NCI-H1930 (cell line): ENCODE measurements around the gene NR1I3.
"Not testable (repeated sequence)": the region's sequence is repeated elsewhere in the genome, so short reads cannot be mapped to it uniquely, and the experiment has no call there.

Source experiments
- DNase-seq, 2 experiments: peaks; one replicate each; lab custom pipeline; 2025; lab: John Stamatoyannopoulos, UW

NR1I3 gene, protein sequence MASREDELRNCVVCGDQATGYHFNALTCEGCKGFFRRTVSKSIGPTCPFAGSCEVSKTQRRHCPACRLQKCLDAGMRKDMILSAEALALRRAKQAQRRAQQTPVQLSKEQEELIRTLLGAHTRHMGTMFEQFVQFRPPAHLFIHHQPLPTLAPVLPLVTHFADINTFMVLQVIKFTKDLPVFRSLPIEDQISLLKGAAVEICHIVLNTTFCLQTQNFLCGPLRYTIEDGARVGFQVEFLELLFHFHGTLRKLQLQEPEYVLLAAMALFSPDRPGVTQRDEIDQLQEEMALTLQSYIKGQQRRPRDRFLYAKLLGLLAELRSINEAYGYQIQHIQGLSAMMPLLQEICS

DNA sequence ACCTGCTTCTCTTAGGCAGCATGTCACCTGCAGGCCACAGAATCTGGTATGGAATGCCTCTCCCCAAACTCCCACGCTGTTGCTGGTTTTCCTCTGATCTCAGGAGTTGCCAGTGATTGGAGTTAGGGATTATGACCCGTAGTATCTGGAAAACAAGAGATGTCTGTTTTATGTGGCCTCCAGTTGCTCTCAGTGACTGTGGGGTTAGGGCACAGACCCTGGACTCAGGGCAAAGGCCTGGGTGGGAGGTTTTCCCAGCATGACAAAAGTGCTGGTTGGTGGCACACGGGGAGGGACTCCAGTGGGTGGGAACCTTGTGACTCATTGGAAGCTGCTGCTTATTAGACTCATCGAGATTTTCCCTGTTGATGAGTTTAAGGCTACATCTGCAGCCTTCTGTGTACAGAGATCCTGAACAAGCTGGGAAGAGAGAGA, at the start of gene NR1I3:
Gene NR1I3, minus strand, starts transcription at position 165 of the 435 bp plus-strand sequence. CDS start 1,638 bp downstream, outside the sequence.
- DNase-seq = no peak

DNA sequence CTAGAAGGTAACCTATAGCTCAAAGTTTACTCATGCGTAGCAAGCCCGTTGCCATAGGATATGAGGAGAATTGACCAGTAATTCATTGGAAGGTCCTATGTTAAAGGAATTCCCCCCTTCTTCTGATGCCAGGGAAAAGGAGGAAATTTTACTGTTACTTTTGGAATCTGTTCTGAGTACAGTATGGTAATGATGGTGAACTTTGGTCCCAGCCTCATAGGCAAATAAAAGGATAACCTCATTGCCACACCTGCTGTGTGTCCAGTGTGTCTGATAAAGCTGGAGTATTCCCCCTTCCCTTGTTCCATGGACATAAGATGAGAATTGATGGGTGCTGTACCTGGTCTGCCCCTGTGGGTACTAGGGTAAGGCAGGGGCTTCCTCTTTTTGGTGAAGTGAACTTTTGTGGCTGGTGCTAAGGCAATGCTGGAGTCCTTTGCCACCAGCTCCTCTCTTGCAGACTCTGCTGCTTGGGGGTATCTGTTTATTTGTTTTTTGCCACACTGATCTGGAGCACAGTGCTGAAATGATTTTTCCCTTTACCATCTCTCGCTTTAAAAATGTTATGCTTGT, 49.6 kb upstream of the NR1I3 start:
- DNase-seq = no peak

DNA sequence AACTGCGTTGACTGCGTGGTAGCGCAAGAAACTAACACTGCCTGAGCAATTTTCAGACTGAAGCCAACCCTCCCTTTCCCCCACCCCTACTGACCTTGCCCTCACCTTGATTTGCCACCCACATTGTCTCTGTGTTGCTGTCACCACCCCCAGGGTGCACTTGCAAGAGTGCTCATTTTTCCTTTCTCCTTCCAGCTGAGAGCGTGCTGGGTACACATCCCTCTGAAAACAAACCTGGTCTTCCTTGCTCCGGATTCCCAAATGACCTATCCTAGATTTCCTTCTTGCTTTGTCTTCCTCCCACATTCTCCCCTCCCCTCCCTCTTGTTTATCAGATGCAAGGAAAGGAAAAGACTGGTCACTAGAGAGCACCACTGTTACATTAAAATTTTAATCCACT, 47.5 kb upstream of the NR1I3 start:
- no peak for DNase-seq

DNA sequence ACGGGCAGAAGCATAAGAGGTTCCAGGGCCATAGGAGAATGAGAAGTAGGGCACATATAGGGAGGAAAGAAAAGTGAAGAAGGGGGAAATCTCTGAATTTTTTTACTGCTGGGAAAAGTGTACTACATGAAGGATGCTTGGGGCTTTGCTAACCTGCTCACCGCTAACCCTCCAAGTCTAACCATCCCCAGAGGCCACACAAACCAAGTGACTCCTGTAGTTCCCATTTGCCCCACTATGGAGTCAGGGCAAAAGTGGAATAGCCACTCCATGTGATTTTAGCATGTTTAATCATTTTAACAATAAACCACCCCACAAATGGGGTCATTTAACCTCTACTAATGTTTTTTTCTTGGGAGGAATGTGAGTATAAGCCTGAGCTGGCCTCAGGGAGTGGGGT, 47.1 kb upstream of the NR1I3 start:
- no peak for DNase-seq

DNA sequence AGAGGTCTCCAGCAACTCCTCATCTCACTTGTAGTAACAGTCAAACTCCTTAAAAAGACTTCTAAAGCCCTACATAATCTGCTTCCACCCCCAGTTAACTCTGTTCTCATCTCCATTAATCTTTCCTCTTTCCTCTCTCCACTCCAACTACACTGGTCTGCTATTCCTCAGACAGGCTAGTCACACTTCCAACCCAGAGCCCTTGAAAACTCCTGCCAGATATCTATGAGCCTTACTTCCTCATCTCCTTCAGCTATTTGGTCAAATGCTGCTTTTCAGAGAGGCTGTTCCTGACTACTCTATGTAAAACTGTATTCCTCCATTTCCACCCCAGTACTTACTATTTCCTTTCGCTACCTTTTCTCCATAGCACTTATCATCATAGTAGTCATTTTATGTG, 45.0 kb upstream of the NR1I3 start:
- DNase-seq = no peak

DNA sequence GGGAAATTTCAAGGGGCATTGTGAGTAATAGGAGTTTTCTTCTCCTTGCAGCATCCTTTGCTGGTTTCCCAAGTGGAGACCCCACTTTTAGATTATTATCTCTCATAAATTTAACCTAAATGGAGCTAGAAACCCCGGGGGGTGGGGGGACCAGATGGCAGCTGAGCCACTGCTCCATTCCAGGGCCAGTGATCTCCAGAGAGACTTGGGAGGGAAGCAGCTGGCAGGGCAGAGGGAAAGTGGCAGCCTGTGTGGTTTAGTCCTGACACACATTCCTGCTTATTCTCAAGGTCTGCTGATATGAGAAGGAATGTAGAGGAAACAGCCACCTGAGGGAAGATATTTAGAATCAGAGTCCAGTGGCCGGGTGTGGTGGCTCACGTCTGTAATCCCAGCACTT, 36.9 kb upstream of the NR1I3 start:
- no peak for DNase-seq

DNA sequence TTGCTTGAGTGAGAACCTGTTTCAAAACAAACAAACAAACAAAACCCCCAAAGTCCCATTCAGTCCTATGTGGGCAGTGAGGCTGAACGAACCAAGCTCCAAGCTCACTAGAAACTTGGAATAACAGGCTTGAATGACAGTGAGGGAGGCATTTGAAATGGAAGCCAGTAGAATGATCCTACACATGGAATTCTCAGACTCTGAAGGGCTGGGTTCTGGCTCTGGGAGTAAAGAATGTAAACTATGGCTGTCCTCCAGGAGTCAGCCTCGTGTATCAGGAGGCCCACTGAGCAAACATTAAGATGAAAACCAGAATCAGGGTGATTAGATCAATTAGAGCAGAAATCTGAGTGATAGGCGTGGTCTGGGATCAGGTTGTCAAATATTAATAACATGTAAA, 35.4 kb upstream of the NR1I3 start:
- DNase-seq = no peak

DNA sequence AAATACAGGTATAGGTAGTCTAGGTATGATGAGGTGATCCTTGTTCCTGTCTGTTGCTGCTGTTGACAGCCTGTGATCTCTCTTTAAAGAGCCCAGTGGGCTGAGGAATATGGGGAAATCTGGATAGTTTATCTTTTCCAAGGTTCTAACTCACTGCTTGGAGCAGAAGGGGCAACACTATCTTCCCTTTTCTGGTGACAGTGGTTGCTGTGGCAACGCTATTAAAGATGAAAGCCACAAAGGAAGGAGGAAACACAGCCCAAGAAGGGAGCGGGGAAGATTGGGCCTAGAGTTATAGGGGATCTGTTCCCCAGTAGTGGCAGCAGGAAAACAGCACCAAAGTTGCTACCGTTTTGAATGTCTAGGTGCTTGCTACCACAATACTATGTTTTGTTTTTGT, 29.3 kb upstream of the NR1I3 start:
- no peak for DNase-seq

DNA sequence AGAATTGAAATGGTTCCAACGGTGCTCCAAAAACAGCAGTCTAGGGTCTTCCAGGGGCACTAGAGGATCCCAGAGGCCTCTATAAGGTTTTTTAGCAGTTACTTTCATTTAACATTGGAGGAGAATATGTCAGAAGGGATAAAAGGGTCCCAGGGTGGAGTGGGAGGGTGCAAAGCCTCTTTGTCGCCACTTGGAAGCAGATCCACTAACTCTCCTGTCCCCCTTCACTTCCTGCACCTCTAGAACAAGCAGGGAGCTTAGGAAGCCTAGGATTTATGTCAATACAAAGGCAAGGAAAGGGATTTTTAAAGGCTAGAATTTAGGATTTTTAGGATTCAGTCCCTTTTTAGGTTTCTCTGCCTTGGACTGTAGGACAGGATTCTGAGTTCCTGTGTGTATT, 28.8 kb upstream of the NR1I3 start:
- no peak for DNase-seq

DNA sequence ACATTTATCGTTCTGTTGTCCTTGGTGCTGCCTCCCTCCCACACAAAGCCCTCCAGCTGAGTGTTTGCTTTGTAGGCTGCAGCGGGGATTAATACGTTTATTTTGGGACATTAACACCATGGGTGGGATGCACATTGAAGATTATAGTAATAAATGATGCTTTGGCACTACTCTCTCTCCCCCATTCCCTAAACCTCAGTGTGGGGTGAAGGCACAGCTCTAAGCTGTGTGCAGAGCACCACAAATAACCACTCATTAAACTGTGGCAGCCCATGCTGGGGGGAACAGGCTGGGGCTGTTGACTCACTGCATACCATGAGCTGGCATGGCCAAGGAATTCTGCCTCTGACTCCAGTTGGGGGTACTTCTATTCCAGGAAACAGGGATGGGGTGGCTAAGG, 28.2 kb upstream of the NR1I3 start:
- no peak for DNase-seq

DNA sequence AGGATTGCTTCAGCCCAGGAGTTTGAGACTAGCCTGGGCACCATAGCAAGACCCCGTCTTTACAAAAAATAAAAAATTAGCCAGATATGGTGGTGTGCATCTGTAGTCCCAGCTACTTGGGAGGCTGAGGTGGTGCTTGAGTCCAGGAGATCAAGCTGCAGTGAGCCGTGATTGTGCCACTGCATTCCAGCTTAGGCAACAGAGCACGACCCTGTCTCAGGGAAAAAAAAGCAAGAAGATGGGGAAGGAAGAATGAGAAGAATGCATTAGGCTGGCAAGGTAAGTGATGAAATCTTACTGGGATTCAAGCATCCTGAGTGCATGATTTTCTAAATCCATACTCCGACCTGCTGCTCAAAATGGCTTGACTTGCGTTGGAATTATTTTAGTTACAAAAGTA, 27.3 kb upstream of the NR1I3 start:
- no peak for DNase-seq

DNA sequence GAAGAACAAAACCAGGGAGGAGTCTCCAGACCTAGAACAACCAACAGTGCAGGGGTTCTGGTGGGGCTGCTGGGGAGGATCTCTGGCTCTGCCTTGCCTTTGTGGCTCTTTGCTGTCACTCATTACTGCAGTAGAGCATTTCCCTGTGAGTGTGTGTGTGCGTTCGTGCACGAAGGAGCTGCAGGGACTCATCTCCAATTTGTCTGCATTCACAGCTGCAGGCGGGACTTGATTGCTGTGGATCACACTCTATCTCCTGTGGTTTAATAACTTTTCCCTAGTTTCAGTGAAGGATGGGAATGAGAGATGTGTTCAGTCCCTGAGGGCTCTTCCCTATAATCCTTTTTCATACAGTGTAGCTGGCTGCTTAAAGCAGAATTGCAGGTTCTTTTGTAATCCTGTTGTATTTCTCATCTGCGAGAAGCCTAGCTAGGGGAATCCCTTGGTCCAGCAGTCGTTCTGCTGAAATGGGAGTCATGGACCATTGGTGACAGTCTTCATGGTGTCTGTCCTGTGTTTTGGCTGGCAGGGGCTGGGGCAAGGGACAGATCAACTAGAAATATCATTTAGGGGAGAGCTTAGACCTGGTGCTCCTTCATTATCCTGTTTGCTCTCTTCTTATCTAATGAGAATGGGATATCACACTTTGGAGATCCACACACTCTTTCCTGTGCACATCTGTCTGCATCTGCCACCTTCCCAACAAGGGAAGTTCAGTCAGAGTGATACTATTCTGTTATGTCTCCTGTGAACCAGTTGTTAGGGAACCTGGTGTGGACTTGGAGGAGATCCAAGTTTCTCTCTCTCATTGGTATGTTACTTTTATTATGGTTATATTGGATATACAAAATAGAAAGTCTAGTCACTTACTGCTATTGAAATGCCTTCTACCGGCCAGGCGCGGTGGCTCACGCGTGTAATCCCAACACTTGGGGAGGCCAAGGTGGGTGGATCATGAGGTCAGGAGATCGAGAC, 23.5 kb upstream of the NR1I3 start:
- no peak for DNase-seq

DNA sequence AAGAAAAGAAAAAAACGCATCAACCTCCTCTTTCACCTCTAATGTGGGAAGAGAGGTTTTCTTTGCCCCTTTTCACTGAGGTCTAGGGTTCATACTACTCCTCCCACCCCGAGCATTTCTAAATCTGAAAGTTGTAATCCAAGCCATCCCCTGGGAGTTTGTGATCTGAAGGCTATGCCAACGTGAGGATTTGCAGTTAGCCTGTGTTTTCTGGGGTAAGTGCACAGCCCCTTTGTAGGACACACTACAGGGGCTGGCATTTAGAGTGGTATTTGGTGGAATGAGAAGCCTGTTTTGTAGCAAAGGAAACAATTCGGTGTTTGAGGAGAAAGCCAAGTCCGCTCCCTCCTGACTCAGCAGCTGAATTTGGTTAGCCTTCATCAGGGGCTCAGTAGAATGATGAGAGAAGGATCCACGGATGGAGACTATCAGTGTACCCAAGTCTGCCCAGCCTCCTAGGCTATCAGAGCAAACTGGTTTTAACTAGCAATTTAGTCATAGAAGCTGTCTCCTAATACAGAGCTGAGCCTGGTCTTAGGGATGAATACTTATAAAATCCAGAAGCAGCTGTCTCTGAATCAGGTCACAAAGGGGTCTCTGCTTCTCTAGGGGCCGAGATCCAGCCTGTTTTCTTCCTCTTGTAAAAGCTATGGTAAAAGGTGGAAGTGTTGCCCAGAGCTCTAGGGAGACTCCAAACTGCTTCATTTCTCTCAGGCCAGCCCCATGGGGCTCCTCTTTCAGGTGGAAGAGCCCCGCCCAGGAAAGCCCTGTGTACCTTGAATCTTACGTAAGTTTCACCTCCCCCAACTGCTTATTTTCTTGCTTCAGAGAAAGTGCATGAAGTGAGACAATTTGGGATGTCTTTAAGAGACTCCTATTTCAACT, 22.6 kb upstream of the NR1I3 start:
- no peak for DNase-seq

DNA sequence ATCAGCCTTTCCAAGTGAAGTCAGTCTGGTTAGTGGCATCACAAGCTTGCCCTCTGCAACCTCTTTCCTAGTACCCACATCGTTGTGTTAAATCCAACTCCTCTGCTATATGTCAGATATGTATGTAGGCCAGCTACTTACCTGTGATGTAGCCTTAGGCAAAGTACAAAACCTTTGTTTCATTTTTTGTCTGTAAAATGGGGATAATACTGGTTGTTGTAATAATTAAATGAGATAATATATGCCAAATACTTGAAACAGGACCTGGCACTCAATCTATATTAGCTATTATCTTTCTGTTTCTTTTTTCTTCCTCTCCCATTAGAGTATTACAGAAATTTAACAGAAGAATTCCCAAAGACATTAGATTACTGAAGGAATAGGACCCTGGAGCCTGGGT, 21.8 kb upstream of the NR1I3 start:
- DNase-seq = no peak

DNA sequence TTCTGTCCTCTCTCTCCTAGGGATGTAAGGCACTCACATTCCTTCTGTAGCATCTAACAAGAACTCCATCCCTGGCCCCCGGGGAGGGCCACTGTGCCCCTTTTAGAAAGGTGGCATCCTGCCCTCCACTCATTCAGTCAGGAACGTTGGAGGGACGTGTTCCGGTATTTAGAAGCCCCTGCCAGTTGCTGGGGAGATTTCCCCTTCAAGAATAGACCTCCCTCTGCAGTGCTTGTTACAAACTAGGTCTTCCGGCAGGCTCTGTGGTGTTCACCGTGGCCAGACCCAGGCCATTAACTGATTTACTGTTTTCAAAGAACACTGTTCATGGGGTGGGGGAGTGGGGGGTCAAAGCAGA, 21.3 kb upstream of the NR1I3 start:
- DNase-seq = no peak

DNA sequence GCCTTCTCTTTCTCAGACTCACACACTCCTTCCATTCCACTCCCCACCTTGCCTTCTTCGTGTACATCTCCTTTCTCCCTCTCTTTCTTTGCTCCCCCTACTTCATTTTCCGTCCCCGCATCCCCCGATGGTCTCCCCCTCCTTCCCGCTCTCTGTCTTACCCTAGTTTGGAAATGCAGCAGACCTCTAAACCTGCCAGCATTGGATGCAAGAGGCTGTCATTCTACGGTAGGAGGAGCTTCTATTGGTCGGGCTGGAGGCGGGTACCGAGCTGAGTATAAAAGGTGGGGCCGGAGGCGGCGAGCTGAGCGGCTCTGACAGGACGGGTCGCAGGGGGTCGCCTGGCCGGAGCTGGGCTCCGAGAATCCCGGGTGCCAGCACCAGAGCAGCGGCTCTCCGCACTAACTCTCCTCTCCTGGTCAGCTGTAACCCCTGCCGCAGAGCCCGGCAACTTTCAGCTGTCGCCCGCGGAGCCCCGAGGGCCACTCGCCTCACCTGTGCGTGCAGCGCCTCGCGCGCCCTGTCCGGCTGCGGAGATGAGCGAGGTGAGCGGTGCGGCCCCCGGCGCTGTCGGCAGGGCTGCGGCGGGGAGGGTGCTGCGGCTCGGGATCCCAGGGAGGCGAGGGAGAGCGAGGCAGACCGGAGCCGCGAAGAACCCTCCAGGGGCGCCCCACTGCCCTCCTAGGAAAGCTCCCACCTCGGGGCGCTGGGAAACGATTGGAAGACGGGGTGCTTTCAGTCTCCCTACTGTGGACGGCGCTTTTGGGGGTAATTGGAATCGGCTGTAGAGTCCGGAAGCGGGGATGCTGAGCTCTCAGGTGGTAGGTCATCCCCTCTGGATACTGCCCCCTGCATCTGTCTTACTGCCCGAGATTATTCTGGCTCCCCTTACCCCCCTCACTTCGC, 20.7 kb upstream of the NR1I3 start, which contains the start of gene PCP4L1:
Gene PCP4L1, plus strand, starts transcription at position 307 of the 906 bp plus-strand sequence. Its CDS starts 230 bp downstream, at position 537.
- DNase-seq = peak; percentile 21 to 60

DNA sequence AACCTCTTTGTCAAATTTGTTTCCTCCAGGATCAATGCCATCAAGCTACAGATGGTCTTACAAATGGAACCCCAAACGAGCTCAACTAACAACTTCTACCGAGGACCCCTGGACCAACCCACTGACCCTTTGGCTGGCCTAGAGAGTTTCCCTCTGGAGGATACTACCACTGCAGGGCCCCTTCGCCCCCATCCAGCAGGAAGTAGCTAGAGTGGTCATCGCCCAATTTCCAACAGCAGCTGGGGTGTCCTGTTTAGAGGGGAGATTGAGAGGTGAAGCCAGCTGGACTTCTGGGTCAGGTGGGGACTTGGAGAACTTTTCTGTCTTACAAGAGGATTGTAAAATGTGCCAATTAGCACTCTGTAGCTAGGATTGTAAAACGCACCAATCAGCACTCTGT, 19.1 kb upstream of the NR1I3 start:
- not testable (repeated sequence) for DNase-seq

DNA sequence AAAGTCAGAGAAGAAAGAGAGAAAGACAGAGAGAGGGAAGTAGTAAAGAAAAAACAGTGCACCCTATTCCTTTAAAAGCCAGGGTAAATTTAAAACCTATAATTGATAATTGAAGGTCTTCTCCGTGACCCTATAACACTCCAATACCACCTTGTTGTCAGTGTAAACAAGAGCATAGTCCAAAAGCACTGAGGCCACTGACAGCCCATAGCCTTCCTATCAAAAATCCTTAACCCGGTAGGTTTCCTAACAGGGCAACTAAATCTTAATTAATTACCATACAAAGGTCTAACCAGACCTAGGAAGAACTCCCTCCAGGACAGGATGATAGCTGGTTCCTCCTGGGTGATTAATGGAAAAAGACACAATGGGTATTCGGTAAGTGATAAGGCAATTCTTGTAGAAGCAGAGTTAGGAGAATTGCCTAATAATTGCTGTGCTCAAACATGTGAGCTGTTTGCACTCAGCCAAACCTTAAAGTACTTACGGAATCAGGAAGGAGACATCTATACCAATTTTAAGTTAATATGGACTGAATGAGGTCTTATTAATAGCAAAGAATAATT, 18.0 kb upstream of the NR1I3 start:
- not testable (repeated sequence) for DNase-seq

DNA sequence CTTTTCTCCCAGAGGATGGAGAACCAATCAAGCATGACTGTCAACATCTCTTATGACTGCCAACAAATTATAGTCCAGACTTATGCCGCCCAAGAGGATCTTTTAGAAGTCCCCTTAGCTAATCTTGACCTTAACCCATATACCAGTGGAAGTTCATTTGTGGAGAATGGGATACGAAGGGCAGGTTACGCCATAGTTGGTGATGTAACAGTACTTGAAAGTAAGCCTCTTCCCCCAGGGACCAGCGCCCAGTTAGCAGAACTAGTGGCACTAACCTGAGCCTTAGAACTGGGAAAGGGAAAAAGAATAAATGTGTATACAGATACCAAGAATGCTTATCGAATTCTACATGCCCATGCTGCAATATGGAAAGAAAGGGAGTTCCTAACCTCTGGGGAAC, 17.3 kb upstream of the NR1I3 start:
- not testable (repeated sequence) for DNase-seq

DNA sequence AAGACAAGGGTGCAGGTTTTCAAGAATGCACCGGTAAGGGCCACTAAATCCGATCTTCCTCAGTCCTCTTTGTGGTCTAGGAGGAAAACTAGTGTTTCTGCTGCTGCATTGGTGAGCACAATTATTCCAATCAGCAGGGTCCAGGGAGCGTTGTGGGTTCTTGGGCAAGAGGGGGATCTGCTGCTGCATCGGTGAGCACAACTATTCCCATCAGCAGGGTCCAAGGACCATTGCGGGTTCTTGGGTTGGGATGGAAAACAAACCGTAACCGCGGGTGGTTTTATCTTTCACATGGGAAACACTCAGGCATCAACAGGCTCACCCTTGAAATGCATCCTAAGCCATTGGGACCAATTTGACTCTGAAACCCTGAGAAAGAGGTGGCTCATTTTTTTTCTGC, 13.6 kb upstream of the NR1I3 start:
- no peak for DNase-seq
